HG02884 (cell line): ENCODE data around the gene PPP1R3G.

Experiments used
- ATAC-seq: cut with Tn5 transposase; IDR thresholded peaks from one replicate; pipeline ENCODE4 v1.9.1; 2021; ENCODE audit warnings: mild to moderate bottlenecking, moderate library complexity; ENCODE audit not compliant: unreplicated experiment

The PPP1R3G gene

GRCh38 chr6:5136851-5137250 is 51.7 kb downstream of the PPP1R3G start:
- ATAC-seq: no peak
